COLO829 (cell line): ENCODE measurements around the gene CALR.
"Not testable (repeated sequence)": the region's sequence is repeated elsewhere in the genome, so short reads cannot be mapped to it uniquely, and the experiment has no call there.

Experiments
- DNase-seq: peaks from one replicate; pipeline ENCODE4 v3.0.0; 2012; ENCODE audit warnings: low spot score

The CALR gene

GRCh38 chr19:12937927-12938778 lies at the start of gene CALR:
TSS of gene CALR (plus strand) at chr19:12938609. CDS start at chr19:12938680, 71 bp downstream.
- DNase-seq, result peak; percentile 99

DNA sequence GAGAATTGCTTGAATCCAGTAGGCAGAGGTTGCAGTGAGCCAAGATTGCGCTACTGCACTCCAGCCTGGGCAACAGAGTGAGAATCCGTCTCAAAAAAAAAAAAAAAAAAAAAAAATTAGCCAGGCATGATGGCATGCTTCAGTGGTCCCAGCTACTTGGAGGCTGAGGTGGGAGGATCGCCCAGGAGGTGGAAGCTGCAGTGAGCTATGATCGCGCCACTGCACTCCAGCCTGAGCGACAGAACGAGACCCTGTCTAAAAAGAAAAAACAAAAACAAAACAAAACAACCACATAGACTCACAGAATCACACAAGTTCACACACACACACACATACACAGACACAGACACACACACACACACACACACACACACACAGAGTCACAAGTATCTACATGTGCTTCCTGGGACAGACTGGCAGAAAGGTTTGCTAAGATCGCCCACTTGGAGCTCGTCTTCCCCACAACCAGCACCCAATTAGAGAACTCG lies 48.1 kb upstream of the CALR start:
- DNase-seq, result not testable (repeated sequence)

- peak; percentile 94 for DNase-seq
These were observed 47.4 kb upstream of the CALR start, which contains the start of gene GCDH for GRCh38 chr19:12890787-12891552. TSS of gene GCDH (plus strand) at chr19:12891160. CDS start at chr19:12891305, 145 bp downstream.

DNA sequence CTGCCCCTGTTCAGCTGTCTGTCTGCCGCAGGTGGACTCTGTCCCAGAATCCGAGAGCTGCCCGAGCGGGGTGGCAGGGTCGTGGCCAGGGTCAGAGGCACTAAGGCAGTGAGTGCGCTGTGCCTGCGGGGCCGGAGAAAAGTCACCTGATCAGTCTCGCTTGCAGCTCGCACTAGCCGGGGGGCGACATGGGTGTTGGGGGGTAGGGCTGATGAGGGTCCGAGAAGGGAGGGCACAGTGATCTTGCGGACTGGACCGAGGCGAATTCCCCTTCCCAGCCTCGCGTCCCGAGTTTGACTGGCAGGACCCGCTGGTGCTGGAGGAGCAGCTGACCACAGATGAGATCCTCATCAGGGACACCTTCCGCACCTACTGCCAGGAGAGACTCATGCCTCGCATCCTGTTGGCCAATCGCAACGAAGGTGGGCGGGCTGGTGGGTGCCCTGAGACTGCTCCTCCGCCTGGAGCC lies 46.8 kb upstream of the CALR start:
- DNase-seq, result no peak

- no peak for DNase-seq
These were observed 44.8 kb upstream of the CALR start for GRCh38 chr19:12893582-12893981.

DNA sequence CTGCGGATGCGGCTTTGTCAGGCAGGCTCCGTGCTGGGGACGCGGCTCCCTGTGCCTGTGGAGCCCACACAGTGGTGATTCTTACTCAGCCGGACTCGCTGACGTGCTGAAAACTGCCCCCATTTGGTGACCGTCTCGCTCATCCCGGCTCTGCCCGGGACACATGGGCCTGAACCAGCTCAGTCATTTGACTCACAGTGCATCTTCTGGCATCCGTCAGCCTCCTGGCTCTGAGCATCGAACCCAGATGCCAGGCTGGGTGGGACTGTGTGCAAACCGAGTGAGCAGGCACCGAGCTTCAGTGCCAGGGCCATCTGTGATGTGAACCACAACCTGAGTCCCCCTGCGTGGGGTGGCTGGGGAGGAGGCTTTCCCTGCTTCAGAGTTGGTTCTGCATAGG lies 41.9 kb upstream of the CALR start:
- no peak for DNase-seq

GRCh38 chr19:12899891-12900518 lies 38.4 kb upstream of the CALR start:
- DNase-seq, result no peak

DNA sequence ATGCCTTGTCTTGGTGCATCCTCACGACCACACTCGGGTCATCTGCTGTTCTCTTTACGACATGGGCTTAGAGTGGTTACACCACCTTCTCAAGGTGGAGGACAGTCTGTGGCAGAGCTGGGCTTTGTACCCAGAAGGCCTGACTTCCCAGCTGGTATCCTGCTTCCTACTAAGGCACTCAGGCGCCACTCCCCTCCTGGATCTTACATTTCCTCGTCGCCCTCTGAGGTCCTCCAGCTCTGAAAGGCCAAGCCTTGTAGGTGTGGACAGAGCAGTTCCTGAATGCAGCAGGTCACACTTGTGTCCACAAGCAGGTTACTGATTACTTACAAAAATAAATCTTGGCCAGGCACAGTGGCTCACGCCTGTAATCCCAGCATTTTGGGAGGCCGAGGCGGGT lies 31.2 kb upstream of the CALR start:
- no peak for DNase-seq

GRCh38 chr19:12912571-12912970 lies 25.8 kb upstream of the CALR start:
- DNase-seq, result no peak

- DNase-seq, result no peak
These were observed 25.3 kb upstream of the CALR start for GRCh38 chr19:12913011-12913561.

DNA sequence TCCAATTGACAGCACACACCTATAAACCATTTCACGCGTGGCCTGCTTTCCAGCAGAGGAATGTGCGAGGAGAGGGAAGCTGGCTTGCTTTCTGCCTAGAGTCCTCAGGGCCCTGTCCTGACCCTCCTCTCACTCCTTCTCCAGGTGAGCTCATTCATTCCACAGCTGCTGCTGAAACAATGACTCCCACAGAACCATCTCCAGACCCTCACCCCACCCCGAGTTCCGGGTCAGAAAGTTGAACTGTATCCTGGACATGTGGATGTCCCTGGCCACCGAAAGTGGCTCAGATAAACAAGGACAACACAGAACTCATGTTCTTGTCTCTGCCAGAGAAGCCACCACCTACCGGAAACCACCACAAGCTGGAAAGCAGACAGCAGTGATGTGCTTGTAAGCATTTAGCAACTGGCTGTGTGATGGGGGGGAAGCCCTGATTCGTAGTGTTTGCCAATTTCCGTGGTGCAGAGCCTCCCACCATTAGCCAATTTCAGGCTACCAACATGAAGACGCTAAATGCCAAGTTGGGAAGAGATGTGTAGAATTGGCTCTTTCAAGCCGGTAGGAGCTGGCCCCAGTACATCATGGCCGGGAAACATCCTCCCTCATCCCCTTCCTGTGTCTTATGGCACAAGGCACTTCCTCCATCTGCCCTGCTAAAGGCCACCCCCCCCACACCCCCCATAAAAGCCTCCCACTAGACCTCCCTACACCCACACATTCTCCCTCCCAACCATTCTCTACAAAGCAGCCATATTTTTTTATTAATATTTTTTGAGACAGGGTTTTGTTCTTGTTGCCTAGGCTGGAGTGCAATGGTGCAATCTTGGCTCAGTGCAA lies 24.3 kb upstream of the CALR start:
- no peak for DNase-seq

- not testable (repeated sequence) for DNase-seq
These were observed 22.5 kb upstream of the CALR start for GRCh38 chr19:12915860-12916259.

DNA sequence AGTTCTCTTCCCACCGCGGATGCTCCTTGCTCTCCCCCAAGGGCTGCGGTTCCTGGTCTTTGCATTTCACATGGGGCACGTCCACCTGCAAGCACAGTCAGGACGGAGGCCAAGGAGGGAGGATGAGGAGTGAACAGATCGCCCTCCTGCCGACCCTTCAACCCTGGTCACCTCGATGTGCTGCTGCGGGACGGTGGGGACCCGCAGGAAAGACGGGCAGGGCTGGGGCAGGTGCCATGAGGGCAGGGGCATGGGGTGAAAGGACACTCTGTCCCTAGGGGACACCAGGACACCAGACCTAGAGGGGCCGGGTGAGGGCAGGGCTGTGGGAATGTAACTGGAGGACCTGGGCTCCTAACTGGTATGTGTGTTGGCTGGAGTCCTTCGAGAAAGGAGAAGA lies 20.2 kb upstream of the CALR start:
- DNase-seq, result no peak

DNA sequence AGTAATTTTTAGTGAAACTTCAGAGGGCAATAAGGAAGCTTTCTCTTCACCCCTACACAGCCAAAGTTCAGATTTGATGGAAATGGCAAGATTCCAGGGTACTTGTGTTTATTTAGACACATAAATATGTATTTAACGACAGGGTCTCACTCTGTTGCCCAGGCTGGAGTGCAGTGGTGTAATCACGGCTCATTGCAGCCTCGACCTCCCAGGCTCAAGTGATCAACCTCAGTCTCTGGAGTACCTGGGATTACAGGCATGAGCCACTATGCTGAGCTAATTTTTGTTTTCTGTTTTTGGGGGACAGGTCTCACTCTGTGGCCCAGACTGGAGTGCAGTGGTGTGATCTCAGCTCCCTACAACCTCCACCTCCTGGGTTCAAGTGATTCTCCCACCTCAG lies 17.4 kb upstream of the CALR start:
- no peak for DNase-seq

DNA sequence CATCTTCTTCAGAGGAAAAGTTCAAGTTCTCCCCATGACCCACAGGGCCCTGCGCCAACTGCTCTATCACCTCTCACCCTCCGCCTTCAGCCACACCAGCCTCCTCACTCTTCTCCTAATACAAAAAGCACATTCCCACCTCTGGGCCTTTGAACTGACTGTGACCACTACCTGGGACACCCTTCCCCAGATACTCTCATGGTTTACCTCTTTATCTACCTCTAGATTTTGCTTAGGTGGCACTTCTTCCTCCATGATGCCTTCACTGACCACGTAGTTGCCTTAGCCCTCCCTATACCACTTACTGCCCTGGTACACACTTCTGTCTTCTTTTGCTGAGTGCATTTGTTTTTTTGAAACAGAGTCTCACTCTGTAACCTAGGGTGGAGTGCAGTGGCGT lies 15.4 kb upstream of the CALR start:
- DNase-seq, result no peak

- no peak for DNase-seq
These were observed 13.6 kb upstream of the CALR start for GRCh38 chr19:12924621-12925310.

DNA sequence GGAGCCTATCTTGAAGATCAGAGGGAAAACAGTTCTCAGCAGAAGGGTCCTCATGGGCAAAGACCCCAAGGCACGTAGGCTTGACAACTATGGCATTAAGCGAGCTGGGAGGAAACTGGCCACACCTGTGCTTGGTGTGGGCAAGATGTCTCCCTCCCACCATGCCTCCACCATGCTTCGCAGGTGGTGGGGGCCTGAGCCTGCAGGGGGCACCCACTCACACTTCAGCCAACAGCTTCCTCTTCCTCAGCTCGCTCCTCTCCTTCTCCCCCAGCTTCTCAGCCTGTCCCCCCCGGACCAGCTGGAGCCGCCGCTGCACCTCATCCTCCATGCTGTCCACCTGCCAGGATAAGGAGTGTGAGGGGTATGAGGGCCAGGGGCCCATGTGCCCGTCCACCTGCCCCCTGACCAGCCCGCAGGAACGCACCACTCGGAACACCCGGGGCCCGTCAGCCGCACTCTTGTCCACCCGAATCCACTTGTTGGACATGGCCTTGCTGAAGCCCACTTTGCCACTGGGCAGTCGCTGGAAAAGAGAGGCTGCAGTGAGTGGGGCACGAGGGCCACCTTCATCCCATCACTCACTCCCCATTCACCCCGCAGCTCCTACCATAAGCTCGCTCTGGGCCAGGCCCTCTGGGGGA lies 8.3 kb upstream of the CALR start:
- no peak for DNase-seq

DNA sequence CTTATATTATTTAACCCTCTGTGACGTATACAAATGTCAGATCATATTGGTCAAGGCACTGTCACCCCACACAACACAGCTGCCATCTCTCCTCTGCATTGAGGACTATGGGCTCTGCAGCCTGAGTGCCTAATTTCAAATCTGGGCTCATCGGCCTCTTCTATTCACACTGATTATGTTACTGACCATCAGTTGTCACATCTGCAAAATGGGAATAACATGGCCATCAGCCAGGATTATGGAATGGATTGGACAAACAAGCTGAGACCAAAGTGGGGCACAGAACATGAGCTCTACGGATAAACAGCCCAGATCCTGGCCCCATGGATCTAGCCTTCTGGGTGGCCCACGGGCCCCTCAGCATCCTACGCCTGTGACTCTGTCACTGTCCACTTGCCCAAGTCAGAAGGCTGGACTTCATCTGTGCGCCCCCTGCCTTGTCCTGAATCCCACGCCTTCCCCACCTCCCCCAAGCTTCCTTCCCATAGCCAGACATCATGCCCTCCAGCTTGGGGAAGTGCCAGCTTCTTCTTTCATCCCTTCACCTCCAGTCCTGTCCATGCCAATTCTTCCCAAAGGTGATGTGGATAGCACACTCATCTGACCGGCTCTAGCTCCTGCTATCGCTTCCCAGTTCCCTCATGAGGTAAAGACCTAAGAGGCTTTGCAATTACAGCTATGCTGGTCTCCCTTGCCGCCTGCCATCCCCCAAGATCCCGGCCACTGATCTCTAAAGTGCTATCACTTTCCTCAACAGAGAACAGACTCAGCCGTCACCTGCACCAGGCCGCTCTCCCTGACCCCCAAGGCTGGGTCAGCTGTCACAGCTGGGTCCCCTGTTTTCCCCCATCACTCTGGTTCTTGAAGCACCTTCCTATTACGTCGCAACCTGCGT lies 5.8 kb upstream of the CALR start:
- DNase-seq, result no peak
